ENCODE results near the gene IL1RN. TPM values are rescaled to one million over a fixed set of nuclear protein-coding genes. Genes with fewer than 3 reads are reported as not detected.

IL1RN gene
- total and polyA plus RNA-seq, 2 of the 4 experiments (the other 2 are of a cell fraction): not detected

DNA sequence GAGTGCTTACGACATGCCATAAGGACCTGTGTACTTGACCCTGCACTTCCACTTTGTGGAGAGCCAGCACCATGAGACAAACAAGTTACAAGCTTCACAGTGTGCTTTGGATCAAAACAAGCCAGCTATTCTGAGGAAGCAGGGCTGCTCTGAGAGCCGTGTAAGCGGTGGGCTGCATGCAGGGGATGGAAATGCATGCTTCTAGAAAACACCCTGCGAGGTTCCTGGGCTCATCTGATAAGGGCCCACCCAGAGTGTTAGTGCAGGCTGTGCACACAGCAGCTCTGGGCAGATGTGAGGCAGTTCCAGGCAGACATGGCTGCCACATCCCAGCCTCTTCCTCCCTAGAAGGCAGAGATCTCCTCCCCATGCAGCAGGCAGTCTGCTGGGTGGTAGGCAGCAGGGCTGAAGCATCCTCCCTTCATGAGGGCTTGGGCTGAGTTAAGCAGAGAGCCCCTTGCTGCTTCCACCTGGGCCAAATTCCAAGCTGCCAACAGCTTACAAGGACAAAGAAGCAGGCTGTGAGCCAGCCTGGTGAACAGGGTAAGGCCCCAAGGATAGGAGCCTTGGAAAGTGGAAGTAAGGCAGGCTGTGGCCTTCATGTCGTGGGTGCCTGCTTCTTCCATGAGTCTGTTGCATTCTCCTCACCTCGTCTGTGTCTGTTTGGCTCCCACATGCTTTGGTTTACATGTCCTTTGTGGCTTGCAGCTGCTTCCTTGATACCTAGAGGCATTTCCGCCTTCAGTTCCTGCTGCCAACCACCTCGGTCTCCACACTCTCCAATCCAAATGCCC is 54.1 kb downstream of the IL1RN start (continued):
- TF ChIP-seq NFE2L2 (IDR thresholded peaks at IDR 0.05; ENCODE audit: low read depth, low read length): no peak

DNA sequence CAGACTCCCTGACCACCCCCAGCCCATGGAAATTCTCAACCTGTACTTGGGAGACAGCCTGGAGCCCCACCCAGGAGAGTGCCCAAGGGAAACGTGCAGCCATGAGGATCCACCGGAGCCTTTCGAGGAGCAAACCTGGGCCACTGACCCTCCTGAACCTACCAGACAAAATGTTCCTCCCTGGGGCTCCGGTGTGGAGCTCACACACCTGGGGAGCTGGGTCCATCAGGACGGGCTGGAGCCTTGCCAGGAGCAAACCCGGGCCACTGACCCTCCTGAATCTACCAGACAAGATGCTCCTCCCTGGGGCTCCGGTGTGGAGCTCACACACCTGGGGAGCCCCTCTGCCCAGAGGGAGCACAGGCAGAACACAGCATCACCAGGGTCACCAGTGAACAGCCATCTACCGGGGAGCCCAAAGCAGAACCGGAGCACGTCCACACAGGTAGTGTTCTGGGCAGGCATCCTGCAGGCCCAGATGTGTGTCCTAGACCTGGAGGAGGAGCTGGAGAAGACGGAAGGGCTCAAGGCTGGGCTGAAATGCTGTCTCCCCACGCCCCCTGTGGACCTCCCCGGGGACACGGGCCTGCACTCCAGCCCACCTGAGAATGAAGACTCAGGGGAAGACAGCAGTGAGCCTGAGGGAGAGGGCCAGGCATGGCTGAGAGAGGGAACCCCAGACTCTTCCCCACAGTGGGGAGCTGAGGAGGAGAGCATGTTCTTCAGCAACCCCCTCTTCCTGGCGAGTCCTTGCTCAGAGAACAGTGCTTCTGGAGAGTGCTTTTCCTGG is 55.3 kb downstream of the IL1RN start:
- Histone ChIP-seq H3K23ac (ENCODE audit: low read depth, low read length) (no peak overlapping the region), H2AK5ac (ENCODE audit: low read depth, low read length) (no peak overlapping the region), H3K4me2 (ENCODE audit: low read depth, low read length) (no peak overlapping the region), H3K36me3 (ENCODE audit: control insufficient read depth, insufficient read depth, low read length) (no peaks in the 10 kb centered on the region), H3K9ac (ENCODE audit: low read depth, low read length) (no peak overlapping the region), H3K14ac (replicated peaks; ENCODE audit: low read depth, low read length) (no peak overlapping the region), H3K56ac (ENCODE audit: extremely low read depth, insufficient read depth, low read length) (no peak overlapping the region), H2BK15ac (ENCODE audit: low read depth, low read length) (no peak overlapping the region), H3K27ac (ENCODE audit: insufficient read depth, low read length) (no peak overlapping the region), H3K4me1 (ENCODE audit: control insufficient read depth, insufficient read depth, low read length) (no peaks in the 10 kb centered on the region), H3K18ac (ENCODE audit: low read depth, low read length) (no peak overlapping the region), H3K9me3 (ENCODE audit: control insufficient read depth, insufficient read depth, low read length) (no peaks in the 10 kb centered on the region), H4K8ac (ENCODE audit: low read depth in 2 of 2, low read length in 2 of 2) (no peak overlapping the region), H3K79me1 (ENCODE audit: low read depth in 1 of 2, low read length in 2 of 2) (no peaks in the 10 kb centered on the region), H2BK120ac (ENCODE audit: low read depth, low read length) (no peak overlapping the region), H3K4me3 (ENCODE audit: insufficient read depth, low read depth, low read length) (no peak overlapping the region), H2BK5ac (ENCODE audit: low read depth, low read length, poor library complexity, severe bottlenecking) (no peak overlapping the region), H2AFZ (replicated peaks; ENCODE audit: low read length, poor library complexity) (no peak overlapping the region), H4K91ac (ENCODE audit: insufficient read depth, low read depth, low read length) (no peak overlapping the region), H2BK20ac (ENCODE audit: low read depth, low read length) (no peak overlapping the region), H2AK9ac (replicated peaks; ENCODE audit: low read depth, low read length, poor library complexity) (no peak overlapping the region), H4K5ac (ENCODE audit: low read depth, low read length) (no peak overlapping the region), H3K9me1 (ENCODE audit: insufficient read depth, low read length) (peaks cover 3% of the 10 kb centered on the region; the same call in 1 of the 2 replicates), H3K27me3 (ENCODE audit: control insufficient read depth, insufficient read depth, low read length) (peaks cover 26% of the 10 kb centered on the region; the same call in 1 of the 2 replicates), H3K4ac (ENCODE audit: low read depth, low read length) (no peak overlapping the region), H4K20me1 (ENCODE audit: insufficient read depth, low read length) (no peaks in the 10 kb centered on the region)
- ATAC-seq (ENCODE audit: low read depth) (no peak), DNase-seq (no peak)
- ChIA-PET CTCF (interaction anchor here (1.3 kb wide), 1 partner anchor 8 kb away, joined by 3 read pairs; no protein-coding TSS in a partner anchor), POLR2A (ENCODE audit: unreplicated experiment) (no interaction called here)
- in situ Hi-C loops (cut with MboI; ENCODE audit: low sequenced_read_pairs): no loop called here
- intact Hi-C loops (cut with micrococcal nuclease): no loop called here
- 78% methylated on average over 4 of the region's 15 CpGs; no CpG with 5 or more reads in 1 of the 2 experiments for WGBS, 2 experiments (ENCODE audit: extremely low coverage in 2 of 2, insufficient read length in 1 of 2)
- dilution Hi-C loops (cut with HindIII; ENCODE audit: low sequenced_read_pairs, unreplicated experiment): no loop called here
- BruUV-seq (replicated peaks): no TSS peak
- TF ChIP-seq FOS (IDR thresholded peaks at IDR 0.05; ENCODE audit: low read depth, low read length) (no peak), POLR2A (IDR thresholded peaks at IDR 0.05; ENCODE audit: low read depth, low read length) (no peak), MAZ (IDR thresholded peaks at IDR 0.05; ENCODE audit: borderline replicate concordance, low read depth, low read length) (no peak), CHD1 (IDR thresholded peaks at IDR 0.05; ENCODE audit: low read depth, low read length) (no peak), USF2 (IDR thresholded peaks at IDR 0.05; ENCODE audit: low read depth, low read length) (no peak), RFX5 (IDR thresholded peaks at IDR 0.05; ENCODE audit: low read depth, low read length) (no peak), RAD21 (IDR thresholded peaks at IDR 0.05; ENCODE audit: low read length) (no peak), SMC3 (IDR thresholded peaks at IDR 0.05; ENCODE audit: low read depth, low read length) (no peak), NFE2L2 (IDR thresholded peaks at IDR 0.05; ENCODE audit: low read depth, low read length) (no peak), ELK1 (IDR thresholded peaks at IDR 0.05; ENCODE audit: borderline replicate concordance, low read depth, low read length) (no peak), BHLHE40 (IDR thresholded peaks at IDR 0.05; ENCODE audit: low read depth, low read length) (no peak), CEBPB (IDR thresholded peaks at IDR 0.05; ENCODE audit: low read depth, low read length) (no peak), RCOR1 (IDR thresholded peaks at IDR 0.05; ENCODE audit: insufficient replicate concordance, low read length) (no peak), MXI1 (IDR thresholded peaks at IDR 0.05; ENCODE audit: borderline replicate concordance, low read depth, low read length) (no peak)

Measured in IMR-90 (cell line).